ENCODE measurements around the gene IER5L. TPM values are rescaled to one million over a fixed set of nuclear protein-coding genes. Genes with fewer than 3 reads are reported as not detected.
A peak's percentile ranks its signal among the peaks of the same experiment; 100 is the strongest.

Gene IER5L
- 58.9 and 76.5 TPM in 2 replicates for total RNA-seq (2014; rRNA removed; shearing (Covaris generic))
- polyA plus RNA-seq (2015; cell fraction: cytosol; rRNA removed): 20.3 and 22.7 TPM in 2 replicates
- polyA plus RNA-seq (2015; cell fraction: nucleus; rRNA removed): 23.0 and 25.0 TPM in 2 replicates

DNA sequence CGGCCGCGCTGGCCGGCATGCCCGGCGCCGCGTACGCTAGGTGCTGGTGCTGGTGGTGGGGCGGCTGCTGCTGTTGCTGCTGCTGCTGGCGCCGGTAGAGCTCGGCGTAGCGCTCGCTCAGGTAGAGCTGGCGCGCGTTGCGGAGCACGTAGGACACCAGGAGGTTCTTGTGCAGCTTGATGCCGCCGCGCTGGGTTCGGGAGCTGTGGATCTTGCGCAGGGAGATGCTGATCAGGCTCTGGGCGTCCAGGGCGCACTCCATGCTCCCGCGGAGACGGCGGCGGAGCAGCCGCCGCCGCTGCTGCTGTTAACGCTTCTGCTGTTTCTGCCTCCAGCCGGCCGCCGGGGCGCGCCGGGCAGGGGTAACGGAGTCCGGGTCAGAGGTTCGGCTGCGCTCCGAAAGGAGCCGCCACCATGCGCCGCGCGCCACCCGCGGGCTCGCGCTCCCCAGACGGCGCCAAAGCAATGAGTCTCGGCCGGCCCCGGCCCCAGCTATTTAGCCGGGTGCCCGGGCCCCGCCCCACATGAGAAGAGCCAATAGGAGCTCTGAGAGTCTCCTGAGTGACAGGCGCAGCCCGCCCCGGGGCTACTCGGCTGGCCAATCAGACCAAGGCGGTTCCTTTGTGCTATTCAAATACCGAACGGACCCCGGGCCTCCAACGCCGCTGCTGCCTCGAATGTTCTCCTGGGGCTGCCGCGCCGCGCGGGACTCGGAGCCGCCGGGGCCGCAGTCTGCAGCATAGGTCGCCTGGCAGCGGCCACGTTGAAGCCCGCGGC, at the start of gene IER5L:
Gene IER5L (minus strand): TSS at position 471 of the 777 bp plus-strand sequence. CDS start 209 bp downstream, at position 262.
- peak; percentile 88 for DNase-seq (ENCODE audit: low read depth)

DNA sequence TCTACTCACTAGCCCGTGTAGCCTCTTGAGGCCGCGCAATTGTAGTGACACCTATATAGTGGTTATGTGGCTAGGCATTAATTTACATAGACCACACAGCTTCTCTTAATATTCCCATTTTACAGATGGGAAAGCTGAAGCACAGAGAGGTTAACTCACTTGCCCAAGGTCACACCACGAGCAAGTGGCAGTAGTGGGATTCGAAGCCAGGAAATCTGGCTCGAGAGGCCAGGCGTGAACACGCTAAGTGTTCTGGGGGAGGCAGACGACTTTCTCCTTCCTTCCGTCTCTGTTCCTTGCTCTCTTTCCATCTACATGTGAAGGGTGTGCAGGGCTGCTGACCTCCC, 49.8 kb upstream of the IER5L start:
- DNase-seq (ENCODE audit: low read depth): no peak

DNA sequence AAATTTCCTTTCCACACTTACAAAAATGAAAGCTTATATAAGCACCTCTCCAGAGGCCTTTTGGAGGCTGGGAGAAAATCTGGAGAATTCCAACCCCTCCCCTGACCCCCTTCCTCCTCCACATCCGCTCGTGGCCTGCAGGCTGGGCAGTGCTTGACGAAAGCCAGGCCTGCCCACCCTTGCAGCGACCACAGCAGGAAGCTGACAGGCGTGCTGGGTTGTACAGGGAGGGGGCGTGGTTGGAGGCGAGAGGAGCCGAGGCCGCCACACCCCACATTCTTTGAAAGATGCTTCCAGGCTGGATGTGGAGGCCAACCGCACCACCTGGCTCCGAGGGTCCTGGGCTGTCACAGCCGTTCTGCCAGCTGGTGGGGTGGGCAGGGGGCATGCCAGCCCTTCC, 47.8 kb upstream of the IER5L start:
- DNase-seq (ENCODE audit: low read depth): peak; percentile 89

DNA sequence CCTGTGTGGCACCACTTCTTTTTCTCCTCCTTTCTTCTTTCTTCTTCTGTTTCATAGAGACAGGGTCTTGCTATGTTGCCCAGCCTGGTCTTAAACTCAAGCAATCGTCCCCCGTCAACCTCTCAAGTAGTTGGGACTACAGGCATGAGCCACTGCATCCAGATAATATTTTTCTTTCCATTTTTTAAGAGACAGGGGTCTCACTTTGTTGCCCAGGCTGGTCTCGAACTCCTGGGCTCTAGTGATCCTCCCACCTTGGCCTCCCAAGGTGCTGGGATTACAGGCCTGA, 47.4 kb upstream of the IER5L start:
- DNase-seq (ENCODE audit: low read depth): no peak

DNA sequence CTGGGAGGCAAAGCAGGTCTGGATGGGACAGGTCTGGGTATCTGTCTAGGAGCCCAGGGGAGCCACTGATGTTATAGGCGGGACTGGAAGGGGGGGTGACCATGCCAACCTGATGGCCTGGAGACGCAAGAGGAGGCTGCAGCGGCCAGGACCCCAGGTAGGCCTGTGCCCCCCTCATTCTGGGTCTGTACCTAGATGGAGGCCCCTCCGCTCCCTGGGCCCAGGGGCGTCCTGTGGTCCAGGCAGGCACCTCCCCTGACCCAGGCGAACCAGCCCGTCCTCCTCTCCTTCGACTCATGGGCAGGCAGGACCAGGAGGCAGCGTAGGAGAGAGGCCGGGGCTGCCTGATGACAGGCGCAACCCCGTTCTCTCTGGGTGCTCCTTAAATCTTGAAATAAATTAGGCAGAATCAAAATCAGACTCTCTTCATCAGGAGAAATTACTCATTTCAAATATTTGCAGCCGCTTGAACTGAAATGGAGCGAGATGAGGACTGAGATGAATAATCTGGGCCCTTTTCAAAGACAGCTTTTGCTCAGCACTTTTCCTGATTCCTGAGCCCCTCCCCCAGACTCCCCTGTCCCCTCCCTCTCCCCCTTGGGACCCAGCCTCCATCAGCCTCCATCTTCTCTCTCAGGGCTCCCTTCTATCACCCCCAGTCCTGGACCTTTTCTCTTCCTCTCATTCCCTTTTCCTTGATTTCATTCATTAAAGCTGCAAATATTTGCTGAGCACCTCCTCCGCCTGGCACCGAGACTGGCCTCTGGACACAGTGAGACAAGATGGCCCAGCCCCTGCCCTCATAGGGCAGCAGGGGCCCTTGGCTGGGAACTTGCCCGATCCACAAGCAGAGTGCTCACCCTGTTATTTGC, 46.8 kb upstream of the IER5L start:
- DNase-seq (ENCODE audit: low read depth): no peak

DNA sequence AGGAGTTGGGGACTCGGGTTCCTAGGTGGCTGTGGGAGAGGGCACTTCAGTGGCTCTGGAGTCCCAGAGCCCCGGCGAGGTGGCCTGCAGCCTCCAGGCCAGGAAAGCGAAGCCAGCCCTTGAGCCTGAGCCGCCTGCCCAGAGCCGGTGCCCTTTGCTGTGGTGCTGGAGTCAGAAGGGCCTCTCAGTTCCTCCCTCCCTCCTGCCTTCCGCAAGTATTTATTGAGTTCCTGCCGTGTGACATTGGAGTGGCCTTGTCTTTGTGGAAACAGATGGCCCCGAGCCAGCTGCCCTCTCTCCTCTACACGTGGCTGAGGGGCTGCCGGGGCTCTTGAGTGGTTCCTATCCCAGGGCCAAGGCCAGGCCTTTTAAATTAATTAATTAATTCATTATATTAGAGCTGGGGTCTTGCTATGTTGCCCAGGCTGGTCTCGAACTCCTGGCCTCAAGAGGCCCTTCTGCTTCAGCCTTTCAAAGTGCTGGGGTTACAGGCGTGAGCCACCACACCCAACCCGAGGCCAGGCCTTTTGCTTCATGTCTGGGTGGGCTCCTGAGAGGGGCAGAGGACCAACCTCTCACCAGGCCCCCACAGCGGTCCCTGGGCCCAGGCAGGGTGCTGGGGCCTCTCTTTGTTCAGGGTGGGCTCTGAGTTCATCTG, 45.6 kb upstream of the IER5L start:
- DNase-seq (ENCODE audit: low read depth): no peak

DNA sequence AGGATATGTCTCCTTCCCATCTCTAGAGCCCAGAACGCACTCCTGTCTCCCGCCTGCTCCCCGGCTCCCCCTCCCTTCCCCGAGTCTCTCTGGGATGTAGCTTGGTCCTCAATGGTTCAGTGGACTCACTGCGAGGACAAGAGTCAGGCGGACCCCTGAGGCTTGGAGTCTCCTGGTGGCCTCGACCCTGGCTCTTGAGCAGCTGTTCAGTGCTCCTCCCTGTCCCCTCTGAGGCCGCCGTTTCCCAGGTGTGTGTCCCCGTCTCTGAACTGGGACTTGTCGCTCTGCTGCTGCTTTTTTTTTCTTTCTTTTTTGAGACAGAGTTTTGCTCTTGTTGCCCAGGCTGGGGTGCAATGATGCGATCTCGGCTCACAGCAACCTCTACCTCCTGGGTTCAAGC, 44.8 kb upstream of the IER5L start:
- DNase-seq (ENCODE audit: low read depth): no peak

DNA sequence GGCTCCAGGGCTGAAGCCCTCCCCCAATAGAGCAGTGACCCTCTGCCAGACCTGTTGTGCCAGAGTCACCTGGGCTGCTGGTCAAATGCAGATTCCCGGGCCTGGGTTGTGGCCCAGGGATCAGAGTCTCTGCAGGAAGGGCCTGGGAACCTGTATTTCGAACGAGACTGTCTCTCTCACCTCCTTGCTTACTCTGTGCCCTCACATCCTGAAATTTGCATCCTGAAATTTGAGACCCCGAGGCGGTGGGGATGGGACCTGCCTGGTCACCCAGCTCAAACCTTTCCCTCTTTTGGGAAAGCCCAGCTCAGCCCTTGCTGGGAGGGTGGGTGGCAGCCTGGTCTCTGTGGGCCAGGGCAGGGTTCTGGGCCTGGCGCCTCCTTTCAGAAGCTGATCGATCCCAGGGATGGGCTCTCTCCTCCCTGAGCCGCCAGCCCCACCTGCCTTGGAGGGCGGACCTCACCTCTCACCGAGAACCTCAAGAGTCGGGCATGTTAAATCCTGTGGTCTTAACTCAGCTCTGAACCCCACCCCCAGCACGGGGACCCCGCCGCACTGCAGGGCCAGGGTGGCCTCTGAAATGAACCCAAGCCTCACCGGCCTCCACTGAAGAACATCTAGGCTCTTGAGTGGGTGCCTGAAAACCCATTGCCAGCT, 44.0 kb upstream of the IER5L start:
- DNase-seq (ENCODE audit: low read depth): no peak

DNA sequence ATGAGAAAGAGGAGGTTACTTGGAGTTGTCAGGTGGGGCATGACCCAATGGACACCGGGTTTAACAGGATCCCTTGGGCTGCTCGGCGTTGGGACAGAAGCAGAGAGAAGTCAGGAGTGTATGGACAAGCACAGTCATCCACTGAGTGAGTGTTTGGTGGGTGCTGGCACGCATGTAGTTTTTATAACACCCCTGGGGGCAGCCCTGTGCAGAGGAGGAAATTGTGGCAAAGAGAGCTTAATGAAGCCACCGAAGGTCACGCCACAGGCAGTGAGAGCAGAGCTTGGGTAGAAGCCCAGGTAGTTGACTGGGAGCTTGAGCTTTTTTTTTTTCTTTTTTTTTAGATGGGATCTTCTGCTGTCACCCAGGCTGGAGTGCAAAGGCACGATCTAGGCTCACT, 43.2 kb upstream of the IER5L start:
- peak; percentile 55 for DNase-seq (ENCODE audit: low read depth)

DNA sequence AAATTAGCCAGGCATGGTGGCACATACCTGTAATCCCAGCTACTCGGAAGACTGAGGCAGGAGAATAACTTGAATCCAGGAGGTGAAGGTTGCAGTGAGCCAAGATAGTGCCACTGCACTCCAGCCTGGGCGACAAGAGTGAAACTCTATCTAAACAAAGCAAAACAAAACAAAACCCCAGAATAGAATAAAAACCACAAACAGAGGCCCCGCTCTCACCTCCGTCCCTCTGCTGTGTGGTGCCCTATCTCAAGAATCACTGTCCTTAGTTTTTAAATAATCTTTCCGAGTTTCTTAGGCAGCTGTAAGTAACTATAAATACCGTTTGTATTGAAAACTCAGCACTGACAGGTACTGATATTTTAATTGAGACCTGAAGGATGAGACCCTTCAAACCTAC, 42.7 kb upstream of the IER5L start:
- no peak for DNase-seq (ENCODE audit: low read depth)

DNA sequence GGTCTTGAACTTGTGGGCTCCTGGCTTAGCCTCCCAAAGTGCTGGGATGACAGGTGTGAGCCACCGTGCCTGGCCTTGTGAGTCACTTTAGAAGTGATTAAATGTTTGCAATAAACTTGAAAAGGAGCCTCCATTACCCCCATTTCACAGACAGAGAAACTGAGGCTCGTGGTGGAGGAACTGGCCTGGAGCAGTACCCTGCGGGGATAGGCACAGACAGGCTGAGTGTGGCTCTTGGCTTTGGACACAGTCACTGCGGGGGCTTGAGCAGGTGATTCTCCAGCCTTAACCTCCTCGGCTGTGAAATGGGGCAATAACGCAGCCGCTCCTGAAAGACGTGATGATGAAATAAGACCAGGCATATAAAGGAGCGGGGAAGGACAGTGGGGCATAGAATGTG, 40.9 kb upstream of the IER5L start:
- no peak for DNase-seq (ENCODE audit: low read depth)

DNA sequence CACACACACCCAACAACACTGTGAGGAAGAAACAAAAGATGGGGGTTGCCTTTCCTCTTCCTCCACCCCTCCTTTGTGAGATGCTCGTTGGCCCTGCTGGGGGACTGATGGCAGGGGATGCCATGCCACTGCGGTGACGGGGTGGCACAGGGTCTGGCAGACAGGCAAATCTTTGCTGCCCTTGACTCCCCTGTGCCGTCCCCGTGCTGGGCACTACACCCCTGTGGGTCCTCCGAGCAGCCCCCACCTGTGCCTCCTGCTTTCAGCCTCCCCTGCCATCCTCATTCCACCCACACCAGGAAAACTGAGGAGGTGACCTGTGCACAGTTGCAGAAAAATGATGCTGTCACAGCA, 40.2 kb upstream of the IER5L start:
- DNase-seq (ENCODE audit: low read depth): no peak

DNA sequence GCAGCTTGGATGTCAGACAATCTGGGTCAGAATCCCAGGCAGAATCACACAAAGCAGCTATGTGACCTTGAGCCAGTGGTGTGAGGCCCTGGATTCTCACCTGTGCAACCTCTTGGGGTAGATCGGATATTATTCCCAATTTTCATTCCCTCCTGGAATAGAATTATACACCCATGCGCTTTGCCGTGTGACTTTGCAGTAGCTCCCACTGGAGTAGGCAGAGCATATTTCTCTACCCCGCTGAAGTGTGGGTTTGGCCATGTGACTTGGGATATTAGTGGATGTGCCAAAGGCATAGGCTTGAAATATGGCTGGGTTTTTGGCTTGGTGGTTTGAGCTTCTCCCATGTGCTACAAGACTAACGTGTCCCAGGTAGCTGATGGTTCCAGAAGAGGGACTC, 35.5 kb upstream of the IER5L start:
- DNase-seq (ENCODE audit: low read depth): no peak

DNA sequence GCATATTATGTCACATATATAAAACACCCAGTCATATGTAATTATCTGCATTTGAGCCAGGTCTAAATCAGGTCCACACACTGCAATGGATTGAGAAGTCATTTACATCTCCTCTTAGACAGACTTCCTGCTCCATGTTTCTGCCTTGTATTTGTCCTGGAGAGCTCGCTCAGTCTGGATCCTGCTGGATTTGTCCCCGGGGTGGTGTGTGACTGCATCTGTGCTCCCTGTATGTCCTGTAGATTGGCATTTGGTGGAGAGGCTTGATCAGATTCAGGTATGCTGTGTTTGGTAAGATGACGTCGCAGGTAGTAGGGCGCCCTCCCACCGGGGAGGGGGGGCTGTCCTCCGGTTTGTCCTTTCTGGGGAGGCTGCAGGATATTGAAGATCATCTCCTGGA, 33.6 kb upstream of the IER5L start:
- DNase-seq (ENCODE audit: low read depth): no peak

DNA sequence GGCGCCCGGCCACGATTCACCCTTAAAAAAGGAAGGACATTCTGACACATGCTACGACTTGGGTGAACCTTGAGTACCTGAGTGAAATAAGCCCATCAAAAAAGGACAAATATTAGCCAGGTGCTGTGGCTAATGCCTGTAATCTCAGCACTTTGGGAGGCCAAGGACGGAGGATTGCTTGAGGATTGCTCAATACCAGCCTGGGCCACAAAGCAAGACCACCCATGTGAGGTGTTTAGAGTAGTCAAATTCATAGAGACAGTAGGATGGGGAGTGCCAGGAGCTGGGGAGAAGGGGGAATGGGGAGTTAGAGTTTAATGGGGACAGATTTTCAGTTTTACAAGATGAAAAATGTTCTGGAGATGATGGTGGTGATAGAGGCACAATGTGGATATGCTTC, 32.1 kb upstream of the IER5L start:
- no peak for DNase-seq (ENCODE audit: low read depth)

DNA sequence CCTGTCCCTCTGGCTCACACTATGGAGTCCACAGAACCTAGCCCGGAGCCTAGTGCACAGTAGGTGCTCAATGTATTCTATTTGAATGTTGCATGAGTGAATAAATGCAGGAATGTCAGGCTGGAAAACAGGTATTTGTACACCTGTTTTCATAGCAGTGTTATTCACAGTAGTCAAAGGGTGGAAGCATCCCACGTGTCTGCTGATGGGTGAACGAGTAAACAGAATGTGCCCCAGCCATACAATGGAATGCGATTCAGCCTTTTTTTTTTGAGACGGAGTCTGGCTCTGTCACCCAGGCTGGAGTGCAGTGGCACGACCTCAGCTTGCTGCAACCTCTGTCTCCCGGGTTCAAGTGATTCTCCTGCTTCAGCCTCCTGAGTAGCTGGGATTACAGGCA, 31.5 kb upstream of the IER5L start:
- DNase-seq (ENCODE audit: low read depth): no peak

DNA sequence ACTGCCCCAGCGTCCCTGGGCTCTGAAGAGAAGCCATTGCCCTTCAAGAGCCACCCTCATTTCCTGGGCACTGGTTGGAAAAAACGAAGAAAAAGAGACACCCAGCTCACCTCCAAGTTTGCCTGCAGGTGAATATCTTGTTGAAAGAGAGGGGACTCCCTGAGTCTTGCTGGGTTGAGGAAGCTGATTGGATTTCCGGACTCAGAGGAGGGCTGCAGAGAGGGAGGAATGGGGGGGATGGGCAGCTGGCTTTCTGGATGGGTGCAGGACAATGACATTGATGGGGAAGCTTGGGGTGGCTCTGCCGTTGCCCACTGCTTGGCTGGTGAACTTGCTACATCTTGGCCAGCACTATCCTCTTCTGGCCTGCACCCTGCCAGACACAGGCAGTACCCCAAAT, 31.0 kb upstream of the IER5L start:
- no peak for DNase-seq (ENCODE audit: low read depth)

DNA sequence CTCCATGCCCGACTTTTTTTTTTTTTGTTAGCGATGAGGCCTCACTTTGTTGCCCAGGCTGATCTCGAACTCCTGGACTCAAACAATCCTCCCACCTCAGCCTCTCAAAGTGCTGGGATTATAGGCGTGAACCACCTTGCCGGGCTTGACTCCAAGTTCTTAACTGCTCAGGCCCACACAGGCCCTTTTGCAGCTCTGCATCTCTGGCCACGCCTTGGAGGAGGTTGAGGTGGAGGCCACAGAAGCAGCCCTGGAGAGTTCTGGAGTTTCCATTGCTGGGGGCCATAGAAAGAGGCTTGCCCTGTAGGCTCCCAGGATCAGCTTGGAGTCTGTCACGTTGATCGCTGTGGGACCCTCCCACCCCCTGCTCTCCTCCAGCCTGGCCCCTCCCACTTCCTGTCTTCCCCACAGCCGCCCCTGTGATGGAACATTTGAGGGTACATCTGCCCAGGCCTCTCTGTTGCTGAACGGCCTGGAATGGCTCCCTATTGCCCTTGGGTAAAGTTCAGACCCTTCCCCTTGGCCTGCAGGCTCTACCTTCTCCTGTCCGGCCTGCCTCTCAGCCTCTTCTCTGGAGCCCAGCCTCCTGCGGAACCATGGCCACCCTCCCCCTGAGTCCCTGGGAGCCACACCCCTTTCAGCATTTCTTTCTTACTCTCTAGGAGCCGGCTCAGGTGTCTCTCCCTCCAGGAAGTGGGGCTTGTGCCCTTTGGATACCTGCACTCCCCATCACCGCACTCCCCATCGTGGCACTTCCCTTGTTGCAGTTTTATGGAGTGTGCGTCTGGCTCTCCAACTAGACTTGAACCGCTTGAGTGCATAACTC, 30.4 kb upstream of the IER5L start:
- no peak for DNase-seq (ENCODE audit: low read depth)

DNA sequence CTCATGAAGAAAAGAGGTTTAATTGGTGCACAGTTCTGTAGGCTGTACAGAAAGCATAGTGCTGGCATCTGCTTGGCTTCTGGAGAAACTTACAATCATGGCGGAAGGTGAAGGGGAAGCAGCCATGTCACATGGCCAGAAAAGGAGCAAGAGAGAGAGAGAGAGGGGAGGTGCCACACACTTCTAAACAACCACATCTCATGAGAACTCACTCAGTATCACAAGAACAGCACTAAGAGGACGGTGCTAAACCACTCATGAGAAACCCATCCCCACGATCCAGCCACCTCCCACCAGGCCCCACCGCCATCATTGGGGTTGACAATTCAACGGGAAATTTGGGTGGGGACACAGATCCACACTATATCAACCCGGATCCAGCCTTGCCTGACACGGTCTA, 28.8 kb upstream of the IER5L start:
- DNase-seq (ENCODE audit: low read depth): no peak

DNA sequence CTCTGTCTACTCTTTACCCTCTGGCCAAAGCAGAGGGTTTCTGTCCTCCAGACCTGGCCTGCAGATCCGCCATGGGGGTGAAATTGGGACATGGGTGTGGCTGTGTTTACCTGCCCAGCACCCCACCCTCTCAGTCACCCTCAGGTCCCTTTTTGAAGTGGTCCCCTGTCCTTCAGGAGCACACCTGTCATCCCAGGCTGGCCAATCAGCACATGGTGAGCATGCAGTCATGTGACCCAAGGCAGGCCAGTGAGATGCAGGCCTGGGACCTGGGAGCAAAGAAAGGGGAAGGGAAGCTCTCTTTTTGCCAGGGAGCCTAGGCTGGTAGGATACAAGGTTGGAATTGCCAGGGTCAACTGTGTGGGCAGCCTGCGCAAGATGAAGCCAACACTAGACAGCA, 28.3 kb upstream of the IER5L start:
- no peak for DNase-seq (ENCODE audit: low read depth)

DNA sequence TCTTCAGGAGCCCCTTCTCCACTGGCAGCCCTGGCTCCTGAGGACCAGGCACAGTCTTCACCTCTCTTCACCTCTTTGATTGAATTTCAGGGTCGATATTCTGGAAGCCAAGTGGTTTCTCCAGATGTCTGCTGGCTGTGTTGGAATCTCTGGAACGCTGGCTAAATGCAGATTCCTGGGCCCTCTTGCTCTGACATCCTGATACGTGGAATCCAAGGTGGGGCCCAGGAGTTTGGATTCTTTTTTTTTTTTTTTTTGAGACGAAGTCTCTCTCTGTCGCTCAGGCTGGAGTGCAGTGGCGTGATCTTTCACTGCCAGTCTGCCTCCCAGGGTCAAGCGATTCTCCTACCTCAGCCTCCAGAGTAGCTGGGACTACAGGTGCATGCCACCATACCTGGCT, 26.8 kb upstream of the IER5L start:
- DNase-seq (ENCODE audit: low read depth): no peak

Data from HT1080 (cell line).